Measurements from ENCODE around the gene TDO2. TPM values are rescaled to one million over a fixed set of nuclear protein-coding genes. Genes with fewer than 3 reads are reported as not detected.

The TDO2 gene
- total RNA-seq, 8 experiments from 2014 or later = 0.19 to 12.5 (median 2.6) TPM; not detected in 3

DNA sequence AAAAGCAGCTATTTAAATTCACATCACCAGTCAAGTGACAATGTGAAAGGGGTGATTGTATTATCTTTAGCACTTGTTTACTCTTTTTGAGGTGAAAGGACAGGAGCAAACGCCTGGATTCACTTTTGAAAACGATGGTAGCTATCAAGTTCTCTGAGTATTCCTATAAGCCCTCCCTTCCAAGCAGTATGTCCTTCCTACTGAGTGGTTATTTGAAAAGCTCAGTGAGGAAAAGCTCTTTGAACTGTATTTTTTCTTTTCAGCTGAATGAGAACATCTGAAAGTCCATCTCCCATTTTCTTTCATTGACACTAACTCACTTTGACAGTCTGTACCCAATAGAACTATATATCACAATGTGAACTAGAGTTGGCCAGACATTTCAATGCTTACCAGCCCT lies 59.3 kb downstream of the TDO2 start:
- Histone ChIP-seq H3K4me1 (replicated peaks in 1 of 2) (peaks cover 3 to 6% of the 10 kb centered on the region in 2 donors), H3K27ac (no peak overlapping the region), H3K4me3 (no peak overlapping the region)
- 14 to 92% (median 59%) methylated on average over 1 to 2 of the region's 2 CpGs; no CpG with 5 or more reads in 3 of the 10 experiments for WGBS, 10 experiments
- ATAC-seq (replicated peaks in 6 of 8) = peak in 2 of 8 experiments; percentile 42 to 50
- in situ Hi-C loops (cut with MboI; ENCODE audit: low pct_unique_long_range_greater_than_20kb in 2 of 9, low sequenced_read_pairs in 9 of 9, unreplicated experiment in 9 of 9) = loop anchor here in 1 of 9 experiments (25.0 kb wide), 1 partner anchor 550 kb away; no protein-coding TSS in a partner anchor

DNA sequence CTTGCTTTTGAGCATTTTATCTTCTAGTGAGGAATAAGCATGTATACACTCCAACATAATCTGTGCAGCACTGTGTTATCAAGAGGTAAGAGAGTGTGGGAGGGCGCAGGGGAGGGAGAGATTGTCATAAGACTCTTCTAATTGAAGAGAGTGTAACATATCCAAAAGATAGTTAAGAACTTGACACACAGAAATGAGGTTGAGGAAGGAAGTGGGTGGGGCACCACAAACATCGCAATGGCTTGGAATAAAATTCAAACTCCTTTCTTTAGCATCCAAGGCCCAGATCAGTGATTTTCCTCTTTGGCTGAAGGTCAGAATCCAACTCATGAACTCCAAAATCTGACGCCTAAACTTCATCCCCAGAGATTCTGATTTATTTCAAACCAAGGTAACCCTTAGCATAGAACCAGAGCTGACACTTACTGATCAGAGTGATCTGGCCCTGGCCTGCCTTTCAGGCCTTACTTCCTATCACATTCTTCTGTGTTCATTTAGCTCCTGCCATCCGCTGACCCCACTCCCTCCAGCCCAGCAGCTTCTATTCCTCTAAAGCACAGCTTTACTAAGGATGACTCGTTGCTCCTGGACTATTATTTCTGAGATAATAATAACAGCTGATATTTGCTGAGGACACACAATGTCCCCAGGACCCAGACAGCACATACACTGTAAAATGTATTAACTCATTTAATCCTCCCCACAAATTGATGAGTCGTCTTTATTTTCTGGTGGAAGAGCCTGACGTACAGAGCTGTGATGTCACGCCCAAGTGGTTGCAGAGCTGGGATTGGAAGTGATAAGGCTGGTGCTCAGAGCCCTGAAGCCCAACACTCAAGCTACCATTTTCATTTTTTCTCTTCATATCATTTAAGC lies 60.8 kb downstream of the TDO2 start:
- Histone ChIP-seq H3K4me3 (no peak overlapping the region), H3K4me1 (replicated peaks in 1 of 2) (peaks cover 3 to 6% of the 10 kb centered on the region in 2 donors), H3K27ac (no peak overlapping the region)
- 49 to 100% (median 86%) methylated on average over 2 to 8 of the region's 8 CpGs for WGBS, 10 experiments
- peak in 1 of 8 experiments; percentile 9 for ATAC-seq (replicated peaks in 6 of 8)
- in situ Hi-C loops (cut with MboI; ENCODE audit: low pct_unique_long_range_greater_than_20kb in 2 of 9, low sequenced_read_pairs in 9 of 9, unreplicated experiment in 9 of 9) = loop anchor here in 1 of 9 experiments (25.0 kb wide), 1 partner anchor 552 kb away; no protein-coding TSS in a partner anchor

DNA sequence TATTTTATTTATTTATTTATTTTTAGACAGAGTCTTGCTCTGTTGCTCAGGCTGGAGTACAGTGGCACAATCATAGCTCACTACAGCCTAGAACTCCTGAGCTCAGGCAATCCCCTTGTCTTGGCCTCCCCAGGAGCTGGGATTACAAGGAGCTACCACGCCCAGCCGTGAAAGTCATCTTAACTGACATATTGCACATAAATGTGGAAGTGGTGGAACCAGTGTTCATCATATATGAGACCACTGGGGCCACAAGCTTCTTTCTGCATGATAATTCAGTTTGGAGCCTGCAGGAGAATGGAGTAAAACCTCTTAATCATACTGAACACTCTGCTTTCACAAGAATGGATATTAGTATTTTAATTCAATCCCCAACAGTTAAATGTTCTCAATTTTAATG lies 62.7 kb downstream of the TDO2 start:
- Histone ChIP-seq H3K27ac (no peak overlapping the region), H3K4me3 (no peak overlapping the region), H3K4me1 (replicated peaks in 1 of 2) (peaks cover 3 to 6% of the 10 kb centered on the region in 2 donors)
- no peak for ATAC-seq (replicated peaks in 6 of 8)
- in situ Hi-C loops (cut with MboI; ENCODE audit: low pct_unique_long_range_greater_than_20kb in 2 of 9, low sequenced_read_pairs in 9 of 9, unreplicated experiment in 9 of 9) = loop anchor here in 1 of 9 experiments (25.0 kb wide), 1 partner anchor 554 kb away; no protein-coding TSS in a partner anchor
- 60 to 100% (median 83%) methylated on average over 1 to 2 of the region's 2 CpGs; no CpG with 5 or more reads in 6 of the 10 experiments for WGBS, 10 experiments

DNA sequence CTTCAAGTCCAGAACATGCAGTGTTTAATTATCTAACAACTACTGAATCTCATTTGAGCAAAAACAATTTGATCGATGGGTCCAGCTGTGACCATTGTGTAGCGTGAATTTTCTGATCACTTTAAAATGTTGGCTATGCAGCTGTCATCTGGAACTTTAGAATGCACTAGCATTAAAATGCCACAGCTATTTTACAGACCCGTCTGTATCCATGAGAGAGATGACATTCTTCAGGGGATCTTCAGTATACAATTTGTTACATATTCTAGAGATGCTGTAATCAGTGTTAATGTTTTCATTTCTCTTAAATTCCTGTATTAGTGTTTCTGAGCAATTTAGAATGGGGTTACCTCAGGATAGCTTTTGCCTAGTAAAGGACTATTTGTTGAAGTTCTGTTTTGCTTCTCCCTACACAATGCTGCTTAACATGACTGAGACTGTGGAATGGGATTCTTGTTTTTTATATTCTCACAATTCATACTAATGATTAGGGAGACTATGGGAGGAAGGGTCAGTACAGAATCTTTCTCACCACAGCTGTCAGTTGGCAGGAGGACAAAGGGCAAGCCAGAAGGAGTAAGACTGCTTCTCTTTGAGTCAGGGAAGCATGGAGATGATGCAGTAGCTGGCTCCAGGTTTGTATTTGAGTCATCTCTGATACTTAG lies 63.4 kb downstream of the TDO2 start:
- H3K27ac ChIP-seq = no peak overlapping the region
- peak in 2 of 8 experiments; percentile 26 to 80 for ATAC-seq (replicated peaks in 6 of 8)
- H3K4me1 ChIP-seq (replicated peaks in 1 of 2) = peaks cover 3 to 6% of the 10 kb centered on the region in 2 donors
- WGBS, 10 experiments = 10 to 86% (median 47%) methylated on average over 1 to 3 of the region's 3 CpGs; no CpG with 5 or more reads in 1 of the 10 experiments
- no peak overlapping the region for H3K4me3 ChIP-seq
- in situ Hi-C loops (cut with MboI; ENCODE audit: low pct_unique_long_range_greater_than_20kb in 2 of 9, low sequenced_read_pairs in 9 of 9, unreplicated experiment in 9 of 9) = loop anchor here in 1 of 9 experiments (25.0 kb wide), 1 partner anchor 555 kb away; no protein-coding TSS in a partner anchor

Other genes with a start within 250 kb of the TDO2 start
- 10 to 100 TPM in 3 of 8 experiments, 1 to 10 TPM in 2, under 1 TPM in 2, not detected in 1; 0.10 to 28.3 (median 9.5) TPM for gene GUCY1A1, start 236.8 kb upstream of the TDO2 start, total RNA-seq
- gene GUCY1B1, start 144.7 kb upstream of the TDO2 start, total RNA-seq = 10 to 100 TPM in 4 of 8 experiments, 1 to 10 TPM in 1, under 1 TPM in 3; 0.17 to 25.0 (median 13.0) TPM
- not detected for gene ASIC5, start 37.4 kb upstream of the TDO2 start, total RNA-seq
- gene CTSO, start 50.2 kb downstream of the TDO2 start, total RNA-seq = 10 to 100 TPM in 3 of 8 experiments, 1 to 10 TPM in 3, under 1 TPM in 2; 0.76 to 23.2 (median 6.1) TPM